ENCODE measurements around the gene CHD9.

The CHD9 gene

DNA sequence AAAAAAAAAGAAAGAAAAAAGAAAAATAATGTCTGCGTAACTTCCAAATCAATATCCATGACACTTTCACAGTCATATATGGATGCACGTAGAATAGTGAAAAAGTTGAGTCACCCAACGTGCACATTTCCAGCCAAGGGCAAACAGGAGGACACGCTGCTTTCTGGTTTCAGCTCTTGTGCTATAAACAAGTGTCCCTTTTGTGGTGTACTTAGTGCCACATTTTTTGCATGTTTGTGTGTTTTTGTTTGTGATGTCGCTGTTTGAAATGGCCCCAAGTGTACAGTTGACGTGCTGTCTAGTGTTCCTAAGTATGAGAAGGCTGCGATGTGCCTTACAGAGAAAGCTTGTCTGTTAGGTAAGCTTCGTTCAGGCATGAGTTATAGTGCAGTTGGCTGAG, 2.9 kb downstream of the CHD9 start:
- Histone ChIP-seq H2AFZ (ENCODE audit: low read depth, low read length, severe bottlenecking) (no peak overlapping the region), H3K36me3 (ENCODE audit: low read length) (no peaks in the 10 kb centered on the region), H3F3A (ENCODE audit: insufficient read depth) (peaks cover 14% of the 10 kb centered on the region), H3K9ac (ENCODE audit: low read length) (no peak overlapping the region), H3K4me3 (ENCODE audit: insufficient read depth, low read length, poor library complexity, severe bottlenecking) (no peak overlapping the region), H3K9me3 (ENCODE audit: insufficient read depth, low read length) (no peaks in the 10 kb centered on the region), H3K27ac (ENCODE audit: low read depth, low read length) (no peak overlapping the region), H4K20me1 (ENCODE audit: low read depth, low read length) (no peaks in the 10 kb centered on the region), H3K79me2 (ENCODE audit: insufficient read depth, low read length) (peaks cover 68% of the 10 kb centered on the region), H3K27me3 (ENCODE audit: low read length) (no peaks in the 10 kb centered on the region), H3K9me2 (replicated peaks; ENCODE audit: insufficient read depth, low read length) (no peaks in the 10 kb centered on the region), H3K4me2 (ENCODE audit: low read depth, low read length, poor library complexity, severe bottlenecking) (peak overlapping the region; percentile 46)
- TF ChIP-seq, protein P1, sequence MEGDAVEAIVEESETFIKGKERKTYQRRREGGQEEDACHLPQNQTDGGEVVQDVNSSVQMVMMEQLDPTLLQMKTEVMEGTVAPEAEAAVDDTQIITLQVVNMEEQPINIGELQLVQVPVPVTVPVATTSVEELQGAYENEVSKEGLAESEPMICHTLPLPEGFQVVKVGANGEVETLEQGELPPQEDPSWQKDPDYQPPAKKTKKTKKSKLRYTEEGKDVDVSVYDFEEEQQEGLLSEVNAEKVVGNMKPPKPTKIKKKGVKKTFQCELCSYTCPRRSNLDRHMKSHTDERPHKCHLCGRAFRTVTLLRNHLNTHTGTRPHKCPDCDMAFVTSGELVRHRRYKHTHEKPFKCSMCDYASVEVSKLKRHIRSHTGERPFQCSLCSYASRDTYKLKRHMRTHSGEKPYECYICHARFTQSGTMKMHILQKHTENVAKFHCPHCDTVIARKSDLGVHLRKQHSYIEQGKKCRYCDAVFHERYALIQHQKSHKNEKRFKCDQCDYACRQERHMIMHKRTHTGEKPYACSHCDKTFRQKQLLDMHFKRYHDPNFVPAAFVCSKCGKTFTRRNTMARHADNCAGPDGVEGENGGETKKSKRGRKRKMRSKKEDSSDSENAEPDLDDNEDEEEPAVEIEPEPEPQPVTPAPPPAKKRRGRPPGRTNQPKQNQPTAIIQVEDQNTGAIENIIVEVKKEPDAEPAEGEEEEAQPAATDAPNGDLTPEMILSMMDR (IDR thresholded peaks at IDR 0.05; ENCODE audit: insufficient read depth, low read length, poor library complexity, severe bottlenecking), result no peak
- no peak for TF ChIP-seq EZH2phosphoT487 (conservative IDR thresholded peaks at IDR 0.05; ENCODE audit: low read length)

DNA sequence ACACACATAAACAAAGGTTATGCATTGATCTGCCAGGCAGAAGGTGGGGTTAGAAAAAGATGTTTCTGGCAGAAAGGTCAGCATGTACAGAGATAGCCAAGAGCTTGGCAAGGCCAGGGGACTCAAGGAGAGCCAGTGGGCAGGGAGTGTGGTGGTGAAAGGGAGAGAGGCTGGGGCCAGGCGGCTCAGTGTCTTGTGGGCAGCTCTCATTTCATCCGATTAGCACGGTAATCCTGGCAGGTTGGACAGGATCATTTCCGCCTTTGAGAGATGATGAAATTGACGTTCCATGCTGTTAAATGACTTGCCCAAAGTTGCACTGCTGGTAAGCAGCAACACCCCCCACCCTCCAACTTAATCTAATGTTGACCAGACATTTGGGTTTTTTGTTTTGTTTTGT, 3.6 kb downstream of the CHD9 start:
- TF ChIP-seq, protein P1 (IDR thresholded peaks at IDR 0.05; ENCODE audit: insufficient read depth, low read length, poor library complexity, severe bottlenecking), result no peak
- no peak for TF ChIP-seq EZH2phosphoT487 (conservative IDR thresholded peaks at IDR 0.05; ENCODE audit: low read length)
- Histone ChIP-seq H3F3A (ENCODE audit: insufficient read depth) (peaks cover 14% of the 10 kb centered on the region), H3K4me3 (ENCODE audit: insufficient read depth, low read length, poor library complexity, severe bottlenecking) (no peak overlapping the region), H4K20me1 (ENCODE audit: low read depth, low read length) (no peaks in the 10 kb centered on the region), H3K36me3 (ENCODE audit: low read length) (no peaks in the 10 kb centered on the region), H3K27ac (ENCODE audit: low read depth, low read length) (peak overlapping the region; percentile 53), H3K9me2 (replicated peaks; ENCODE audit: insufficient read depth, low read length) (no peaks in the 10 kb centered on the region), H3K9me3 (ENCODE audit: insufficient read depth, low read length) (no peaks in the 10 kb centered on the region), H3K9ac (ENCODE audit: low read length) (peak overlapping the region; percentile 17; the same call in 1 of the 2 replicates), H3K27me3 (ENCODE audit: low read length) (no peaks in the 10 kb centered on the region), H3K4me2 (ENCODE audit: low read depth, low read length, poor library complexity, severe bottlenecking) (peak overlapping the region; percentile 46), H3K79me2 (ENCODE audit: insufficient read depth, low read length) (peaks cover 73% of the 10 kb centered on the region), H2AFZ (ENCODE audit: low read depth, low read length, severe bottlenecking) (no peak overlapping the region)

DNA sequence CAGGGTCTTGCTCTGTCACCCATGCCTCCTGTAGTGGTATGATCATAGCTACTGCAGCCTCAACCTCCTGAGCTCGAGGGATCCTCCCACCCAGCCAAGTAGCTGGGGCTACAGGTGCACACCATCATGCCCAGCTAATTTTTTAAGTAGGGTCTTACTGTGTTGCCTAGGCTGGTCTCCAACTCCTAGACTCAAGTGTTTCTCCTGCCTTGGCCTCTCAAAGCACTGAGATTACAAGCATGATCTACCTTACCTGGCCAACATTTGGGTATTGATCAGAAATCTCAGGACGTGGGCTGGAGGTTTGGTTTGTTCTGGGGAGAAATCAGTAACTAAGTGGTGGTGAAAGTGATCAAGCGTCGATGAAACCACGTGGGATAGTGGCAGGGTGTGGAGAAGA, 4.1 kb downstream of the CHD9 start:
- Histone ChIP-seq H3F3A (ENCODE audit: insufficient read depth) (peaks cover 14% of the 10 kb centered on the region), H3K4me3 (ENCODE audit: insufficient read depth, low read length, poor library complexity, severe bottlenecking) (no peak overlapping the region), H3K79me2 (ENCODE audit: insufficient read depth, low read length) (peaks cover 75% of the 10 kb centered on the region), H2AFZ (ENCODE audit: low read depth, low read length, severe bottlenecking) (no peak overlapping the region), H4K20me1 (ENCODE audit: low read depth, low read length) (no peaks in the 10 kb centered on the region), H3K27me3 (ENCODE audit: low read length) (no peaks in the 10 kb centered on the region), H3K27ac (ENCODE audit: low read depth, low read length) (peak overlapping the region; percentile 53), H3K36me3 (ENCODE audit: low read length) (no peaks in the 10 kb centered on the region), H3K4me2 (ENCODE audit: low read depth, low read length, poor library complexity, severe bottlenecking) (peak overlapping the region; percentile 46), H3K9ac (ENCODE audit: low read length) (no peak overlapping the region; the same call in 1 of the 2 replicates), H3K9me2 (replicated peaks; ENCODE audit: insufficient read depth, low read length) (no peaks in the 10 kb centered on the region), H3K9me3 (ENCODE audit: insufficient read depth, low read length) (no peaks in the 10 kb centered on the region)
- TF ChIP-seq, protein P1 (IDR thresholded peaks at IDR 0.05; ENCODE audit: insufficient read depth, low read length, poor library complexity, severe bottlenecking), result no peak
- no peak for TF ChIP-seq EZH2phosphoT487 (conservative IDR thresholded peaks at IDR 0.05; ENCODE audit: low read length)
